Peyer's patch (tissue), 4 donors: ENCODE data around the gene LRRFIP1.

ENCODE experiments used
- CTCF ChIP-seq, 6 experiments: fragments of 450-650 bp in 4 of 6; fragments of 200-600 bp in 2 of 6; sonication (generic) in 1 of 6; IDR thresholded peaks; one replicate each; pipeline ENCODE4 v1.5.1; 2017 to 2019; ENCODE audit warnings: antibody characterized with exemption in 6 of 6, mild to moderate bottlenecking in 3 of 6, moderate library complexity in 1 of 6
- POLR2A ChIP-seq, 2 donors: fragments of 450-650 bp; IDR thresholded peaks; one replicate each; pipeline ENCODE4 v1.5.1; 2017; ENCODE audit warnings: antibody characterized with exemption in 2 of 2, mild to moderate bottlenecking in 2 of 2, moderate library complexity in 2 of 2

GRCh38 chr2:237759176-237759575, 131.8 kb downstream of the LRRFIP1 start:
- no peak for TF ChIP-seq POLR2A (IDR thresholded peaks at IDR 0.05)
- TF ChIP-seq CTCF (IDR thresholded peaks at IDR 0.05) = no peak
